GM18508 (cell line): Measurements from ENCODE around the gene TIMP4.

Experiments used
- ATAC-seq: cut with Tn5 transposase; IDR thresholded peaks from one replicate; pipeline ENCODE4 v1.9.1; 2021; ENCODE audit warnings: moderate number of reproducible peaks; ENCODE audit not compliant: insufficient read depth, unreplicated experiment

Gene TIMP4

DNA sequence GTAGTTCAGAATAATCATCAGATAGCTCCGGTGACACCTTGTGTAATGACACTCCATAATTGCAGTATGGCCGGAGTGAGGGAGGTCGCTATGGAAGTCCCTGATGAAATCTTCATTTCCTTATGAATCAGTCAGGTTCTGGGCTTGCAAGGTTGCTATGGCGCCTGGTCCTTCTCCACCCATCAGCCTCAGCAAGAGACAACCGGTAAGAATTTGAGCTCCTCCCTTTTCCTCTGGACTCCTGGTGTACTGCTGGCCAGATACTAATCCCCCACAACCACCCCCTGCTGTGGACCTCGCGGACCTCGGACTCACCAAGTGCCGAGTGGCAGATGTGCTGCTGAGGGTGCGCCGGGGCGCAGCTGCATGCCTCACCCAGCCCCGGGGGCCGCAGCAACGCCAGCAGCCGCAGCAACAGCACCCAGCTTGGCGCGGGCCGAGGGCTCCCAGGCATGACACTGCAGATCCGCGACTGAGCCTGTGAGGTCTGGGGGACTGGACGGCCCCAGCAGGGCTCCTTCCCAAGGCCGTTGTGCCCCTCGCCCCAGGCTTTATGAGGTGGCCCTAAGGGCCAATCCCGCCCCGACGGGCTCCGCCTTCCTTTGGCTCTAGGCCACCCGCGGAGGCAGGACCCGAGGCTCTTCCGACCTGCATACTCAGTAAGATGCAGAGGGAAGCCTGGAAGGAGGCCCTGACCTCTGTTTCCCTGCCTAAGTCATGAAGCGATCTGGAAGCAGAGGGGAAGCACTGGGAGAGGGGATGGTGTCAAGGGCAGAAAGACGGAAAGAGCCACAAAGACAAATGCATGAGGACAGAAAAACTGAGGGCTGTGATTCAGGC lies at the start of gene TIMP4:
TSS of gene TIMP4 (minus strand) at position 526 of the 840 bp plus-strand sequence. CDS start at position 454, 72 bp downstream.
- no peak for ATAC-seq

- ATAC-seq: no peak
These were observed 46.5 kb upstream of the TIMP4 start for GRCh38 chr3:12205171-12205570.

DNA sequence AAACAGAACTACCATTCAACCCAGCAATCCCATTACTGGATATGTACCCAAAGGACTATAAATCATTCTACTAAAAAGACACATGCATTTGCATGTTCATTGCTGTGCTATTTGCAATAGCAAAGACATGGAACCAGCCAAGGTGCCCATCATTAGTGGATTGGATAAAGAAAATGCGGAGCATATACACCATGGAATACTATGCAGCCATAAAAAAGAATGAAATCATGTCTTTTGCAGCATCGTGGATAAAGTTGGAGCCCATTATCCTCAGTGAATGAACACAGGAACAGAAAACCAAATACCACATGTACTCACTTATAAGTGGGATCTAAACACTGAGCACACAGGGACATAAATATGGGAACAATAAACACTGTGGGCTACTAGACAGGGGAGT lies 43.1 kb upstream of the TIMP4 start:
- ATAC-seq: no peak

- no peak for ATAC-seq
These were observed 39.6 kb upstream of the TIMP4 start for GRCh38 chr3:12198301-12198700.

DNA sequence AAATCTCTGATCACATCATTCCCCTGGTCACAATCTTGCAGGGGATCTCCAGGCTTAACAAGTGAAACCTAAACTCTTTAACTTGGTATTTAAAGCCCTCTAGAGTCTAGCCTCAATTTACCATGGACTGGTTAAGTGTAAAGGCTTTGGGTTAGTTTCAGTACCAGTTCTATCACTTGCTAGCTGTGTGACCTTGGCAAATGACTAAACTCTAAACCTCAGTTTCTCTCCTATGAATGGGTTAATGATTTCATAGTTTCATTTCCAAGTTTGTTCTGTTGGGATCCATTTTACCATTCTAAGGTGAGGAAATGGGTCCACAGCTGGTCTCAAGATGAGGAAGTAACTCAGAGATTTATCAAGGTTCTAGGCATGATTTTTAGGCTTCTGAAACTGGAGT lies 38.8 kb upstream of the TIMP4 start:
- ATAC-seq: no peak

DNA sequence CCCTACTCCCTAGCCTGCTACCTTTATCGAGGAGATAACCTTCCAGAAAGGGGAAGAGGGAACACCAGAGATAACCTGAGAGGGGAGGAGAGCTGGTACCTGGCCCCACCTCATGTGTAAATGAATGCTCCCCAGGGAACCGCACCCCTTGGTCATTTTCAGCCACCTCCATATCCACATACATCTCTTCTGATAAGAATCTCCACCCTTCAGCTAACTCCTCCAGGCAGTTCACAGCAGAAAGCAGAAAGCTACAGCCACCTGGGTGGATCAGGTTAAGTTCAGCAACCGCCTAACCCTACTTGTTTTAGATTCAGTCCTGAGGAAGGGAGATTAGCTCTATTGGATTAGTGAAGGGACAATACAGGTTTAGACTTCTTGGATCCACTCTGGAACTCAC lies 38.0 kb upstream of the TIMP4 start:
- no peak for ATAC-seq

GRCh38 chr3:12195231-12195630 lies 36.5 kb upstream of the TIMP4 start:
- ATAC-seq: no peak

DNA sequence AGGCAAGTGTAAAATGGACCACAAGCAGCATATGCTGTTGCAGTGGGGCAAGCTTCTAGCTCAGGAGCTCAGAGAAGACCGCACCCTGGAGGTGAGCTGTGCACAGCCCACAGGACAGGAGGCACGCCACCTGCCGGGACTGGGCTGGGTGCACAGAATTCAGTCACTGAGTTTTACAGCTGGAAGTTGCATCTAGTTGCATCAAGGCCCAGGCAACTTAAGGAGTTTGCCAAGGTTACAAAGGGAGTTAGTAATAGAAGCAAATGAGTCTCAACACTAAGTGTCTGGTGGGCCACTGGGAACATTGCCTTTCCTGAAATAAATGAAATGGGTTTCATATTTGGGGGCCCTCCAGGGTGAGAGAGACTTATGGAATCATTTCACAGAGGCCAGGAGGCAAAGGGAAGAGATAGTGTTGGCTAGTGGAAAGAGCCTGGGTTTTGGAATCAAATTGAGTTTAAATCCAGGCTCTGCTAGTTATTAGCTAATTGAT lies 36.0 kb upstream of the TIMP4 start:
- ATAC-seq: no peak

DNA sequence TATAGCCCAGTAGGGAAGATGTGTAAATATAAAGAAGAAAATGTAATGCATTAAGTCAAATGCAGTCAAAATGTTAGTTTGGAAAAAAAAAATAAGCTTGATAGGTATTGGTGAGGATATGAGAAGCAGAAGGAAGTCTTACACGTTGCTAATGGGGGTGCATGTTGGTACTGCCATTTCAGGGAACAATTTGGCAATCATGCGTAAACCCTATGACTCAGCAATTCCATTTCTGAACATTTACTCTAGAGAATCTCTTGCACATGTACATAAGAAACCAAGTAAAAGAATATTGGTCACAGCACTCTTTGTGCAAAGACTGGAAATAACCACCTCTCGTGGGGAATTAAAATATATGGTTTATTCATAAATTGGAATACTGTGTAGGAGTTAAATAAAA lies 35.5 kb upstream of the TIMP4 start:
- ATAC-seq: no peak

DNA sequence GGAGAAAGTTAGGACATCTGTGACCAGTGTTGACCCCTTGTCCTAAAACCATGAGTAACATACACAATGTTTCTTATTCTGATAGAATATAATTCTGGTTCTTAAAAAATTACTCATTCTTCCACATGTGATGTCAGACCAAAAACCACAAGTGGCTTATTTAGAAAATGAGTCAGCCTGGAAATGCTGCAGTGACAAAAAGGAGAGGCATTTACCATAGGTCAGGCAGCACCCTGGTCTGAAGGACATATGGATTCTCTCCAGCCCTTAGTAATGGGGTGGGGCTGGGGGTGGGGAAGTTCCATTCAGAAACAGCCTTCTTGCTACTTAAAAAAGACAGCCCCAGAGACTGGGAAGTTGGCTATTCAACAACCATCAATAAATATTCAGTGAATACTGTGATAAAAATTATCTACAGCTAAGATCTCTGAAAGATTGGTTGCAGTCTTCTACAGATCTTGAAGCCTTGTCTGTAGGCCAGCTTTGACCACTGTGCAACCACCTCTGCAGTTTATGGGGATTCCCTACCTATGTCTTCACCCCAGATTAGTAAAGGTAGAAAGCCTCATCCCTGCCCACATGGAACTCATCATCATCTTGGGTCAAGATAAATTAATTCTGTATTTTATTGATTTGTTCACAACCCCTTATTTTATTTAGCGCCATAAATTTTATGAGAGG lies 34.9 kb upstream of the TIMP4 start:
- peak; percentile 35 for ATAC-seq

DNA sequence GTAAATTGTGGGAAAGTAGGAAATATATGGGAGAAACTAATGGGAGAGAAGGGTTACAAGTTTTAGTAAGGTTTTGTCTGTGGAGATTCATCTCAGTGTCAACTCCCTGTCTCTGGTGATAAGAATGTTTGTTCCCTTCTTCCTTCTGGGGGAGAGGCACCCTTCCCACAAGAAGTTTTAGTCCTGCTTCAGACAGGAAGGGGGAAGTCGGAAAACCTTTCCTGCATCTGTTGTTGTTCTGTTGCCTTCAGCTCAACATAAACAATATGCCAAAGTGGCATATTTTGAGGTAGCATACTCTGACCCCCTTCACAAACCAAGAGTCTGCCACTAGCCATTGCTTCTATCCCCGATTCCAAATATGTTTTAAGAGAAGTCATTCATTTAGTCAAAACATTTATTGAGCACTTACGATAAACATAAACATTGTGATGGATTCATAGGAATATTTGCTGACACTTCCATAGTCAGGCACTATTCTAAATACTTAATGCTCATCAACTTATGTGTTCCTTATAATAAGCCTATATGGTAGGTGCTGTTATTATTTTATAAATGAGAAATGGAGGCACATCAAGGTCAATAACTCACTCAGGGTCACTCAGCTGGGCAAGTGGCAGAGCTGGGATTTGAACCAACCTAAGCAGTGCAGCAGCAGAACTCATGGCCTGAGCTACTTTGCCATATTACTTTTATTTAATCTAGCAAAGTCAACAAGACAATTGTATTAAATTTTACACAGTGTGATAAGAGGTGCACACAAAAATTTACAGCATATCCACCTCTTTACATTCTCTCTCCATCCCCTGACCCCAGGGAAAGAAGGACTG lies 34.2 kb upstream of the TIMP4 start:
- ATAC-seq: no peak

DNA sequence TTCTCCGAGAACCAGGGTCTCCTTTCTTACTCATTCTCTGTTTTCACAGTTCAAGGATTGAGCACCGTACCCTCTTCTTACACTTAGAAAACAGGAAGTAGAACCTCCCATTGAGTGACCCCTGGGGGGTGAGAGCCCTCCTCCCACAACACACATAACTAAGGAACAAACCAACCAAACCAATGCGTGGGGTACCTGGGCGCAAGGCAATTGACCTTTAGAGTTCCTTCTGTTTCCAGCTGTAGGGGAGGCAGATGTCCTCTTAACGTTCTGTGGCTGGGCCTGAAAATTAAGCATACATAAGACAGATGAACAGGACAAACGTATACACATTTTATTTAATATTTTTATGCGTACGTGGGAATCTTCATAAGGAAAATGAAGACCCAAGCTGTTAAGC lies 33.5 kb upstream of the TIMP4 start:
- ATAC-seq: no peak

DNA sequence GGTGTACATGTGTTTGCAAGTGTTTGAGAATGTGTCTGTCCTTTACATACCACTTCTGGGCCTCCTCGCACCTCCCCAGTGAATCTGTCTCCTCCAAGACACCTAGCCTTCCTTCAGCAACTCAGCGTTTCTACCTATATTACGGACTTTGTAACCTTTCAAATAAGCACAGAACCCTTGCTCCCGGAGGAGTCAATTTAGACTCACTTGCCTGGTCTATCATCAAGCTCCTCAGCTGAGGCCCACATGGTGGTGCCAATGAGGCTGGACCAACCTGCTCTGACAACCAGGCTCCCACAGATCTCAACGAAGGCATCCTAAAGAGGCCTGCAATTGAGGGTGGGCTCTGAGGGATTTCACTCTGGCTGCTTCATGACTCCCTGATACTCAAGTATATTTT lies 32.8 kb upstream of the TIMP4 start:
- no peak for ATAC-seq

GRCh38 chr3:12190832-12191231 lies 32.1 kb upstream of the TIMP4 start:
- ATAC-seq: no peak

DNA sequence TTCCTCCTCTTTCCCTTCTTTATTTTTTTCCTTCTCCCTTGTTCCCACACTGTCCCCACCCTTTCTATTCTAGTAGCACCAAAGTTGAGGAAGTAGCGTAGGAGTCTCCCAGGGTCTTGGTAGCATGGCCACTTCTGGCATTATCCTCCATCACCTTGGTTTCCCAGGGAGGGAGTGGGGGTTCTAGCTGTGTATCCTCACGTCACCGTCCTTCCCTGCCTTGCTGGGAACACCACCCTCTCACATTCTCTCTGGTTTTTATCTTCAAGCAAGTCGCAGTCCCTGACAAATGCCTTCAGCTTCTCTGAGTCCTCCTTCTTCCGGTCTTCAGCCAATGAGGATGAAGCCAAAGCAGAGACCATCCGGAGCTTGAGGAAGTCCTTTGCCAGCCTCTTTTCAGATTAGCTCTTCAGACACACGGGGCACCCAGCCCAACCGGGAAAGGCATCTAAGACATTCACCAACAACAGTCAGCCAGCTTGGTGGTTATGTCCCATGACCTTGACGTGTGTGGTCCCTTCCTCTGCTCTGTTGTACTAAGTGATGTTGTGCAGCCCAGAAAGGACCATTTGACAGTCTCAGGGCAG lies 31.6 kb upstream of the TIMP4 start:
- ATAC-seq: no peak

GRCh38 chr3:12188681-12189287 lies 30.1 kb upstream of the TIMP4 start:
- ATAC-seq: no peak

GRCh38 chr3:12188328-12188648 lies 29.6 kb upstream of the TIMP4 start:
- no peak for ATAC-seq

- ATAC-seq: no peak
These were observed 29.0 kb upstream of the TIMP4 start for GRCh38 chr3:12187448-12188327.
